ENCODE data around the gene MLEC. TPM values are rescaled to one million over a fixed set of nuclear protein-coding genes. Genes with fewer than 3 reads are reported as not detected.

Gene MLEC, protein sequence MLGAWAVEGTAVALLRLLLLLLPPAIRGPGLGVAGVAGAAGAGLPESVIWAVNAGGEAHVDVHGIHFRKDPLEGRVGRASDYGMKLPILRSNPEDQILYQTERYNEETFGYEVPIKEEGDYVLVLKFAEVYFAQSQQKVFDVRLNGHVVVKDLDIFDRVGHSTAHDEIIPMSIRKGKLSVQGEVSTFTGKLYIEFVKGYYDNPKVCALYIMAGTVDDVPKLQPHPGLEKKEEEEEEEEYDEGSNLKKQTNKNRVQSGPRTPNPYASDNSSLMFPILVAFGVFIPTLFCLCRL
- 120 and 153 TPM in 2 replicates for total RNA-seq

GRCh38 chr12:120686690-120687577 lies at the start of gene MLEC:
TSS of gene MLEC (plus strand) at chr12:120687149. CDS start at chr12:120687297, 148 bp downstream.

GRCh38 chr12:120639771-120640721 lies 46.9 kb upstream of the MLEC start, which contains the start of gene CABP1:
TSS of gene CABP1 (plus strand) at chr12:120640626. CDS start at chr12:120640686, 60 bp downstream.

DNA sequence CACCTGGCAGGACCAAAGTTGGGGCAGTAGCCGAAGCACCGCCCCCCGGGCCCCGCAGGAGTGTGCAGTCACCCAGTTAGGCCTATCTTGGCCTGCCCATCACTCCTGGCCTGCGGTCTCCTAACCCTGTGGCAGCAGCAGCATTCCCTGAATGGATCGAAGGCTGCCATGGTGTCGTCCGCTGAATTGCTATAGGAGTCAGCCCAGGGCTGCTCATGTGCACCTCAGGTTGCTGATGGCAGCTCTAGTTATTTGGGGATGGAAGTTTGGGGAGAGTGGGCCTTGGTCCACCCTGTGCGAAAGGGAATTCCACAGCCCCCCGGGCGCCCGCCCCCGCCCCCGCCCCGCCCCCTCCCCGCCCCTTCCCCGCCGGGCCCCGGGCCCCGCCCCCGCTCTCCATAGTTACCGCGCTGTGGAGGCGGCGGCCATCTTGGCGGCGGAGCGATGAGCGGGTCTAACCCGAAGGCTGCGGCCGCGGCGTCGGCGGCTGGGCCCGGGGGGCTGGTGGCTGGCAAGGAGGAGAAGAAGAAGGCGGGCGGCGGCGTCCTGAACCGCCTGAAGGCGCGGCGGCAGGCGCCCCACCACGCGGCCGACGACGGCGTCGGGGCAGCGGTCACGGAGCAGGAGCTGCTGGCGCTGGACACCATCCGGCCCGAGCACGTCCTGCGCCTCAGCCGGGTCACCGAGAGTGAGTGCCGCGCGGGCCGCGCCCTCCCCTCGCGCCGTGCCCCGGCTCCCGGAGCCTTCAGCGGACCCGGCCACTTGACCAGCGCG lies 23.3 kb downstream of the MLEC start, which contains the start of gene UNC119B:
UNC119B (plus strand) TSS at position 428 of the 774 bp plus-strand sequence; CDS start at position 445, 17 bp downstream.

GRCh38 chr12:120725659-120726509 lies 38.9 kb downstream of the MLEC start, which contains the start of gene ACADS:
TSS of gene ACADS (plus strand) at chr12:120725826. CDS start at chr12:120725886, 60 bp downstream.

Other genes starting within 250 kb of the MLEC start
- gene COX6A1, start 249.0 kb upstream of the MLEC start, total RNA-seq, result 578 and 623 TPM in 2 replicates
- 17.9 and 26.0 TPM in 2 replicates for gene TRIAP1, start 240.8 kb upstream of the MLEC start, total RNA-seq
- gene GATC, start 240.7 kb upstream of the MLEC start, total RNA-seq, result 15.2 and 18.6 TPM in 2 replicates
- gene SRSF9, start 217.4 kb upstream of the MLEC start, total RNA-seq, result 236 and 304 TPM in 2 replicates
- 228 and 311 TPM in 2 replicates for gene DYNLL1, start 191.0 kb upstream of the MLEC start, total RNA-seq
- 28.7 and 37.7 TPM in 2 replicates for gene COQ5, start 158.0 kb upstream of the MLEC start, total RNA-seq
- 92.2 and 113 TPM in 2 replicates for gene RNF10, start 152.8 kb upstream of the MLEC start, total RNA-seq
- 30.8 and 32.0 TPM in 2 replicates for gene POP5, start 105.7 kb upstream of the MLEC start, total RNA-seq
- gene CABP1, start 46.5 kb upstream of the MLEC start, total RNA-seq, result 2.0 and 2.1 TPM in 2 replicates
- gene UNC119B, start 23.3 kb downstream of the MLEC start, total RNA-seq, result 16.5 and 21.3 TPM in 2 replicates
- 10.6 and 12.5 TPM in 2 replicates for gene ACADS, start 38.7 kb downstream of the MLEC start, total RNA-seq
- gene SPPL3, start 217.2 kb downstream of the MLEC start, total RNA-seq, result 4.4 and 5.5 TPM in 2 replicates